Measurements from ENCODE around the gene TIMM50. TPM values are rescaled to one million over a fixed set of nuclear protein-coding genes. Genes with fewer than 3 reads are reported as not detected.

TIMM50 gene
- total and polyA plus RNA-seq, 2 of the 13 experiments (the other 11 are each of a cell fraction or from before 2014, with no cell fraction given) = 91.1 to 92.5 TPM

DNA sequence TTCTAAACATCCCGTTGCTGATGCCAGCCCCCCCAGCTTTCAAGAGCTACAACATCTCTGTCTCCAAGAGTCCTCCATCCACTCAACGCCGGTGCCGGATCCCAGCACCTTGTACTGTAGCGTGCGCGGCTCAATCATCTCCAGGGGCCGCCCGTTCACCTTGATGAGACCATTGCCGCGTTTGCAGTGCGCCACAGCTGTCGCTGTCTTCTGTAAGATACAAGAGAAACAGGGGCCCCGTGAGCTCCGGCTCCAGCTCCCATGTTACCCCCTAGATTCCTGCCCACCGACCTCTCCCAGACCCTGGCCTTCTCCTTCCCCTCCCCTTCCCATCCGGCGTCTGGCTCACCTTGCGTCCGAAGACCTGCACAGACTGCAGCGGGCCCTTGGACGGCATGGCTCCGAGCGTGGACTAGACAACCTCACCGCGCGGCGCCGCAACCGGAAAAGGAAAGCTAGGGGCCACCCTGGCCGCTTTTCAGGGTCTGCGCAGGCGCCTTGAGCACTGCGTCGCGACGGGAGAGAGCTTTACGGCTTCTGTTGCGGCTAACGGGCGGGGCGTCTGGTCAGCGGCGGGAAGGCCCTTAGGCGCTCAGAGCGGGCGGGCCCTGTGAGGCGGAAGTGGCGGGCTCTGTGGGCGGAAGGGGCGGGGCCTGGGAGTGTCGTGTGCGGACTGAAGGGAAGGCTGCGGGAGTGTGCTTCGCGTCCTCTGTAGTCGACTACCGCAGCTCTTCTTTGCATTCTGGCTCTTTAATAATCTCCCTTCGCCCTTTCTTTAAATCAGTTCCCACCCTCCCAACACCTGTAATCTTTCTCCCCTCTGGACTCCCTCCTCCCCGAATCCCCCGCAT is 44.9 kb upstream of the TIMM50 start, which contains the start of gene RPS16 (continued):
- TF ChIP-seq, protein P1, sequence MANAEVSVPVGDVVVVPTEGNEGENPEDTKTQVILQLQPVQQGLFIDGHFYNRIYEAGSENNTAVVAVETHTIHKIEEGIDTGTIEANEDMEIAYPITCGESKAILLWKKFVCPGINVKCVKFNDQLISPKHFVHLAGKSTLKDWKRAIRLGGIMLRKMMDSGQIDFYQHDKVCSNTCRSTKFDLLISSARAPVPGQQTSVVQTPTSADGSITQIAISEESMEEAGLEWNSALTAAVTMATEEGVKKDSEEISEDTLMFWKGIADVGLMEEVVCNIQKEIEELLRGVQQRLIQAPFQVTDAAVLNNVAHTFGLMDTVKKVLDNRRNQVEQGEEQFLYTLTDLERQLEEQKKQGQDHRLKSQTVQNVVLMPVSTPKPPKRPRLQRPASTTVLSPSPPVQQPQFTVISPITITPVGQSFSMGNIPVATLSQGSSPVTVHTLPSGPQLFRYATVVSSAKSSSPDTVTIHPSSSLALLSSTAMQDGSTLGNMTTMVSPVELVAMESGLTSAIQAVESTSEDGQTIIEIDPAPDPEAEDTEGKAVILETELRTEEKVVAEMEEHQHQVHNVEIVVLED (CRISPR knock-in tag; IDR thresholded peaks at IDR 0.05; ENCODE audit: borderline replicate concordance) = peak; percentile 87
- no peak for TF ChIP-seq PLRG1 (conservative IDR thresholded peaks at IDR 0.05)
- peak; percentile 92 for TF ChIP-seq ZNF605 (CRISPR knock-in tag; IDR thresholded peaks at IDR 0.05)
- TF ChIP-seq, protein P2, sequence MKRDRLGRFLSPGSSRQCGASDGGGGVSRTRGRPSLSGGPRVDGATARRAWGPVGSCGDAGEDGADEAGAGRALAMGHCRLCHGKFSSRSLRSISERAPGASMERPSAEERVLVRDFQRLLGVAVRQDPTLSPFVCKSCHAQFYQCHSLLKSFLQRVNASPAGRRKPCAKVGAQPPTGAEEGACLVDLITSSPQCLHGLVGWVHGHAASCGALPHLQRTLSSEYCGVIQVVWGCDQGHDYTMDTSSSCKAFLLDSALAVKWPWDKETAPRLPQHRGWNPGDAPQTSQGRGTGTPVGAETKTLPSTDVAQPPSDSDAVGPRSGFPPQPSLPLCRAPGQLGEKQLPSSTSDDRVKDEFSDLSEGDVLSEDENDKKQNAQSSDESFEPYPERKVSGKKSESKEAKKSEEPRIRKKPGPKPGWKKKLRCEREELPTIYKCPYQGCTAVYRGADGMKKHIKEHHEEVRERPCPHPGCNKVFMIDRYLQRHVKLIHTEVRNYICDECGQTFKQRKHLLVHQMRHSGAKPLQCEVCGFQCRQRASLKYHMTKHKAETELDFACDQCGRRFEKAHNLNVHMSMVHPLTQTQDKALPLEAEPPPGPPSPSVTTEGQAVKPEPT (CRISPR knock-in tag; IDR thresholded peaks at IDR 0.05; ENCODE audit: low read depth) = peak; percentile 48; the same call in 1 of the 2 replicates
- peak; percentile 48; the same call in 1 of the 2 replicates for TF ChIP-seq ZFP37 (CRISPR knock-in tag; IDR thresholded peaks at IDR 0.05; ENCODE audit: borderline replicate concordance)
- TF ChIP-seq CENPX (CRISPR knock-in tag; IDR thresholded peaks at IDR 0.05) = no peak
- TF ChIP-seq KLF11 (CRISPR knock-in tag; IDR thresholded peaks at IDR 0.05) = peak; percentile 57; the same call in 1 of the 2 replicates
- TF ChIP-seq, protein P3, sequence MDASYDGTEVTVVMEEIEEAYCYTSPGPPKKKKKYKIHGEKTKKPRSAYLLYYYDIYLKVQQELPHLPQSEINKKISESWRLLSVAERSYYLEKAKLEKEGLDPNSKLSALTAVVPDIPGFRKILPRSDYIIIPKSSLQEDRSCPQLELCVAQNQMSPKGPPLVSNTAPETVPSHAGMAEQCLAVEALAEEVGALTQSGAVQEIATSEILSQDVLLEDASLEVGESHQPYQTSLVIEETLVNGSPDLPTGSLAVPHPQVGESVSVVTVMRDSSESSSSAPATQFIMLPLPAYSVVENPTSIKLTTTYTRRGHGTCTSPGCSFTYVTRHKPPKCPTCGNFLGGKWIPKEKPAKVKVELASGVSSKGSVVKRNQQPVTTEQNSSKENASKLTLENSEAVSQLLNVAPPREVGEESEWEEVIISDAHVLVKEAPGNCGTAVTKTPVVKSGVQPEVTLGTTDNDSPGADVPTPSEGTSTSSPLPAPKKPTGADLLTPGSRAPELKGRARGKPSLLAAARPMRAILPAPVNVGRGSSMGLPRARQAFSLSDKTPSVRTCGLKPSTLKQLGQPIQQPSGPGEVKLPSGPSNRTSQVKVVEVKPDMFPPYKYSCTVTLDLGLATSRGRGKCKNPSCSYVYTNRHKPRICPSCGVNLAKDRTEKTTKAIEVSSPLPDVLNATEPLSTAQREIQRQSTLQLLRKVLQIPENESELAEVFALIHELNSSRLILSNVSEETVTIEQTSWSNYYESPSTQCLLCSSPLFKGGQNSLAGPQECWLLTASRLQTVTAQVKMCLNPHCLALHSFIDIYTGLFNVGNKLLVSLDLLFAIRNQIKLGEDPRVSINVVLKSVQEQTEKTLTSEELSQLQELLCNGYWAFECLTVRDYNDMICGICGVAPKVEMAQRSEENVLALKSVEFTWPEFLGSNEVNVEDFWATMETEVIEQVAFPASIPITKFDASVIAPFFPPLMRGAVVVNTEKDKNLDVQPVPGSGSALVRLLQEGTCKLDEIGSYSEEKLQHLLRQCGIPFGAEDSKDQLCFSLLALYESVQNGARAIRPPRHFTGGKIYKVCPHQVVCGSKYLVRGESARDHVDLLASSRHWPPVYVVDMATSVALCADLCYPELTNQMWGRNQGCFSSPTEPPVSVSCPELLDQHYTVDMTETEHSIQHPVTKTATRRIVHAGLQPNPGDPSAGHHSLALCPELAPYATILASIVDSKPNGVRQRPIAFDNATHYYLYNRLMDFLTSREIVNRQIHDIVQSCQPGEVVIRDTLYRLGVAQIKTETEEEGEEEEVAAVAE (CRISPR knock-in tag; IDR thresholded peaks at IDR 0.05; ENCODE audit: borderline replicate concordance) = peak; percentile 78
- peak; percentile 91; the same call in 1 of the 2 replicates for TF ChIP-seq ZBTB3 (CRISPR knock-in tag; IDR thresholded peaks at IDR 0.05; ENCODE audit: borderline replicate concordance, low read depth)
- peak; percentile 97 for TF ChIP-seq KAT8 (CRISPR knock-in tag; IDR thresholded peaks at IDR 0.05)
- TF ChIP-seq ZNF768 (CRISPR knock-in tag; IDR thresholded peaks at IDR 0.05) = peak; percentile 85; the same call in 1 of the 2 replicates
- no peak for TF ChIP-seq RFX5 (IDR thresholded peaks at IDR 0.05; ENCODE audit: low read depth, low read length)
- TF ChIP-seq NR2F2 (IDR thresholded peaks at IDR 0.05; ENCODE audit: borderline replicate concordance, low read depth) = no peak
- TF ChIP-seq ZSCAN29 (CRISPR knock-in tag; conservative IDR thresholded peaks at IDR 0.05) = peak; percentile 72; the same call in 1 of the 2 replicates
- TF ChIP-seq ZNF788 (CRISPR knock-in tag; IDR thresholded peaks at IDR 0.05; ENCODE audit: borderline replicate concordance) = peak; percentile 81; the same call in 1 of the 2 replicates
- TF ChIP-seq, protein P4, sequence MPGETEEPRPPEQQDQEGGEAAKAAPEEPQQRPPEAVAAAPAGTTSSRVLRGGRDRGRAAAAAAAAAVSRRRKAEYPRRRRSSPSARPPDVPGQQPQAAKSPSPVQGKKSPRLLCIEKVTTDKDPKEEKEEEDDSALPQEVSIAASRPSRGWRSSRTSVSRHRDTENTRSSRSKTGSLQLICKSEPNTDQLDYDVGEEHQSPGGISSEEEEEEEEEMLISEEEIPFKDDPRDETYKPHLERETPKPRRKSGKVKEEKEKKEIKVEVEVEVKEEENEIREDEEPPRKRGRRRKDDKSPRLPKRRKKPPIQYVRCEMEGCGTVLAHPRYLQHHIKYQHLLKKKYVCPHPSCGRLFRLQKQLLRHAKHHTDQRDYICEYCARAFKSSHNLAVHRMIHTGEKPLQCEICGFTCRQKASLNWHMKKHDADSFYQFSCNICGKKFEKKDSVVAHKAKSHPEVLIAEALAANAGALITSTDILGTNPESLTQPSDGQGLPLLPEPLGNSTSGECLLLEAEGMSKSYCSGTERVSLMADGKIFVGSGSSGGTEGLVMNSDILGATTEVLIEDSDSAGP (CRISPR knock-in tag; IDR thresholded peaks at IDR 0.05; ENCODE audit: borderline replicate concordance) = peak; percentile 94; the same call in 1 of the 2 replicates

Data from HepG2 (cell line).